Stromal cell of bone marrow (primary cell): ENCODE results near the gene FSTL4.
A peak's percentile ranks its signal among the peaks of the same experiment; 100 is the strongest.

ENCODE experiments used
- DNase-seq: peaks from one replicate; pipeline ENCODE4 v3.0.0-alpha.2; 2012; ENCODE audit warnings: low read depth

Gene FSTL4

GRCh38 chr5:133259199-133259997 lies 352.9 kb downstream of the FSTL4 start:
- no peak for DNase-seq

GRCh38 chr5:133257977-133258376 lies 354.4 kb downstream of the FSTL4 start:
- DNase-seq, result no peak

- no peak for DNase-seq
Observed at GRCh38 chr5:133256276-133256675, 356.1 kb downstream of the FSTL4 start.

- no peak for DNase-seq
Observed at GRCh38 chr5:133254803-133255202, 357.5 kb downstream of the FSTL4 start.

GRCh38 chr5:133253671-133254070 lies 358.7 kb downstream of the FSTL4 start:
- DNase-seq, result no peak

GRCh38 chr5:133253070-133253469 lies 359.3 kb downstream of the FSTL4 start:
- DNase-seq, result no peak

- DNase-seq, result no peak
Observed at GRCh38 chr5:133252133-133252480, 360.2 kb downstream of the FSTL4 start.

- DNase-seq, result no peak
Observed at GRCh38 chr5:133251296-133252132, 360.8 kb downstream of the FSTL4 start.

- no peak for DNase-seq
Observed at GRCh38 chr5:133250527-133250926, 361.8 kb downstream of the FSTL4 start.

- DNase-seq, result no peak
Observed at GRCh38 chr5:133249593-133249992, 362.7 kb downstream of the FSTL4 start.

- no peak for DNase-seq
Observed at GRCh38 chr5:133247881-133248624, 364.3 kb downstream of the FSTL4 start.

GRCh38 chr5:133247151-133247709 lies 365.1 kb downstream of the FSTL4 start:
- DNase-seq, result no peak

GRCh38 chr5:133246376-133247150 lies 365.8 kb downstream of the FSTL4 start:
- no peak for DNase-seq

GRCh38 chr5:133246053-133246370 lies 366.3 kb downstream of the FSTL4 start:
- no peak for DNase-seq

GRCh38 chr5:133245191-133246052 lies 366.9 kb downstream of the FSTL4 start:
- peak; percentile 36 for DNase-seq

- DNase-seq, result no peak
Observed at GRCh38 chr5:133244242-133244641, 368.1 kb downstream of the FSTL4 start.

- no peak for DNase-seq
Observed at GRCh38 chr5:133243196-133243595, 369.1 kb downstream of the FSTL4 start.

GRCh38 chr5:133242221-133242835 lies 370.0 kb downstream of the FSTL4 start:
- no peak for DNase-seq

GRCh38 chr5:133241179-133242092 lies 370.9 kb downstream of the FSTL4 start:
- no peak for DNase-seq
